Endothelial cell of umbilical vein (primary cell): Measurements from ENCODE around the gene ATF3. TPM values are rescaled to one million over a fixed set of nuclear protein-coding genes. Genes with fewer than 3 reads are reported as not detected.
A peak's percentile ranks its signal among the peaks of the same experiment; 100 is the strongest.

Source experiments
- BruUV-seq: library from RNA; stranded (reverse); fragments of 400-500 nt; replicated peaks from 2 replicates; lab custom pipeline; 2021; lab: Mats Ljungman, UMichigan
- CTCF ChIA-PET: fragments of 300-600, 350-600 bp; sonication (Branson Sonifier 250); formaldehyde crosslinking; loops from one replicate; lab custom pipeline; 2021; ENCODE audit warnings: antibody characterized with exemption, inconsistent platforms; lab: Charles Lee
- POLR2A ChIA-PET: fragments of 300-600, 350-600 bp; sonication (Branson Sonifier 250); formaldehyde crosslinking; loops from one replicate; lab custom pipeline; 2021; ENCODE audit warnings: antibody characterized with exemption, inconsistent platforms; lab: Charles Lee
- DNase-seq: peaks from one replicate; pipeline ENCODE4 v3.0.0-alpha.2; 2011; ENCODE audit warnings: low read depth, low spot score
- FAIRE-seq: peaks from 2 replicates; lab custom pipeline; 2011; peaks lifted over from hg19 to GRCh38; lab: Jason Lieb, UNC
- H2AFZ ChIP-seq: 2 replicates; pipeline ENCODE4 v1.6.0; 2012; ENCODE audit warnings: low read depth, low read length, control low read depth, inconsistent platforms
- H3K27ac ChIP-seq: 2 replicates; pipeline ENCODE4 v1.5.1; 2011; ENCODE audit warnings: low read depth, mild to moderate bottlenecking, control low read depth, low read length, moderate library complexity; ENCODE audit not compliant: insufficient read depth
- H3K27me3 ChIP-seq, 2 experiments: 2 replicates each; pipeline versions ENCODE4 v1.6.0 to v1.6.1; 2011; ENCODE audit warnings: low read length in 2 of 2, mixed read lengths in 1 of 2; ENCODE audit not compliant: control insufficient read depth in 2 of 2, insufficient read depth in 2 of 2
- H3K36me3 ChIP-seq, 2 experiments: 2 replicates in 1 of 2; 3 replicates in 1 of 2; pipeline ENCODE4 v1.5.1; 2011; ENCODE audit warnings: low read length in 2 of 2, mild to moderate bottlenecking in 1 of 2, moderate library complexity in 1 of 2; ENCODE audit not compliant: control insufficient read depth in 2 of 2, insufficient read depth in 2 of 2; ENCODE audit errors: extremely low read depth in 1 of 2
- H3K4me1 ChIP-seq: 3 replicates; pipeline ENCODE4 v1.5.1; 2011; ENCODE audit warnings: mild to moderate bottlenecking, low read length; ENCODE audit not compliant: control insufficient read depth, insufficient read depth; ENCODE audit errors: extremely low read depth
- H3K4me2 ChIP-seq: 2 replicates; pipeline ENCODE4 v1.6.1; 2011; ENCODE audit warnings: low read length, control low read depth, mixed read lengths; ENCODE audit not compliant: insufficient read depth
- H3K4me3 ChIP-seq, 3 experiments: fragments of 200-600 bp in 1 of 3; sonication (generic), shearing (Covaris generic) in 1 of 3; replicated peaks in 1 of 3; 2 replicates each; pipeline ENCODE4 v1.5.1; 2011 to 2016; ENCODE audit warnings: control low read depth in 3 of 3, low read length in 3 of 3, mild to moderate bottlenecking in 2 of 3, inconsistent platforms in 1 of 3, low read depth in 1 of 3, moderate library complexity in 1 of 3; ENCODE audit not compliant: insufficient read depth in 1 of 3
- H3K79me2 ChIP-seq: 2 replicates; pipeline ENCODE4 v1.6.0; 2012; ENCODE audit warnings: low read length, inconsistent platforms; ENCODE audit not compliant: control insufficient read depth, insufficient read depth
- H3K9ac ChIP-seq: replicated peaks from 2 replicates; pipeline ENCODE3; 2011; ENCODE audit warnings: low read length, control low read depth; ENCODE audit not compliant: insufficient read depth; ENCODE audit errors: extremely low read depth
- H3K9me1 ChIP-seq: replicated peaks from 3 replicates; pipeline ENCODE4 v1.6.0; 2011; ENCODE audit warnings: mild to moderate bottlenecking, low read length; ENCODE audit not compliant: control insufficient read depth, insufficient read depth; ENCODE audit errors: extremely low read depth
- H3K9me3 ChIP-seq: replicated peaks from 2 replicates; pipeline ENCODE4 v1.5.1; 2012; ENCODE audit warnings: low read length, inconsistent platforms; ENCODE audit not compliant: control insufficient read depth, insufficient read depth
- H4K20me1 ChIP-seq: replicated peaks from 2 replicates; pipeline ENCODE3; 2011; ENCODE audit warnings: mild to moderate bottlenecking, low read length; ENCODE audit not compliant: control insufficient read depth, insufficient read depth; ENCODE audit errors: extremely low read depth
- CTCF ChIP-seq, 2 donors: IDR thresholded peaks; 1 replicate in 1 of 2; 2 replicates in 1 of 2; pipeline ENCODE4 v1.5.1; 2011; ENCODE audit warnings: low read length in 2 of 2, mild to moderate bottlenecking in 2 of 2, moderate library complexity in 2 of 2, control low read depth in 1 of 2, inconsistent platforms in 1 of 2, low read depth in 1 of 2; ENCODE audit not compliant: insufficient read depth in 1 of 2; ENCODE audit errors: extremely low read depth in 1 of 2
- EZH2 ChIP-seq: IDR thresholded peaks from 2 replicates; pipeline ENCODE4 v1.6.1; 2012; ENCODE audit warnings: borderline replicate concordance, low read depth, mild to moderate bottlenecking, moderate library complexity, low read length, inconsistent platforms; ENCODE audit not compliant: severe bottlenecking
- FOS ChIP-seq: IDR thresholded peaks from 2 replicates; pipeline ENCODE4 v1.6.1; 2011; ENCODE audit warnings: mild to moderate bottlenecking, low read length, moderate library complexity, borderline replicate concordance; ENCODE audit not compliant: insufficient read depth
- GATA2 ChIP-seq: IDR thresholded peaks from 2 replicates; pipeline ENCODE4 v1.7.0; 2011; ENCODE audit warnings: low read depth, mild to moderate bottlenecking, moderate library complexity, mixed read lengths, low read length; ENCODE audit not compliant: insufficient read length, insufficient read depth
- JUN ChIP-seq: IDR thresholded peaks from 2 replicates; pipeline ENCODE4 v1.6.1; 2011; ENCODE audit warnings: borderline replicate concordance, low read depth; ENCODE audit not compliant: insufficient read length, insufficient read depth
- MAX ChIP-seq: IDR thresholded peaks from 2 replicates; pipeline ENCODE4 v1.6.1; 2011; ENCODE audit not compliant: insufficient read depth, insufficient read length
- MYC ChIP-seq: IDR thresholded peaks from one replicate; pipeline ENCODE4 v1.6.1; 2011; ENCODE audit warnings: mild to moderate bottlenecking, low read depth, low read length
- POLR2A ChIP-seq: IDR thresholded peaks from 2 replicates; pipeline ENCODE4 v1.6.1; 2012; ENCODE audit warnings: low read depth, mild to moderate bottlenecking, control low read depth, low read length
- POLR2AphosphoS5 ChIP-seq: IDR thresholded peaks from 2 replicates; pipeline ENCODE4 v1.6.1; 2012; ENCODE audit warnings: low read depth, mild to moderate bottlenecking, control low read depth, low read length, moderate library complexity; ENCODE audit not compliant: insufficient read depth
- dilution Hi-C: fragments of 300-500 bp; cut with MboI; formaldehyde crosslinking; loops from one replicate; pipeline ENCODE4 v1.15.0; 2019; ENCODE audit warnings: low sequenced_read_pairs; ENCODE audit not compliant: extremely low pct_ligation_motif_present
- intact Hi-C: fragments of 100-400 bp; cut with micrococcal nuclease; formaldehyde crosslinking; loops from one replicate; pipeline ENCODE4 v1.10.0; 2022
- polyA plus RNA-seq, 4 experiments: library from polyadenylated mRNA; depleted of rRNA in 3 of 4; stranded (reverse) in 3 of 4; unstranded in 1 of 4; fragments of >200 nt; gene quantifications; 2 replicates each; pipeline versions ENCODE4 v1.2.1 to v1.2.3, GENCODE V29; 2011 to 2012; ENCODE audit warnings: missing spikeins in 1 of 4
- total RNA-seq: library from RNA; stranded (reverse); gene quantifications from 2 replicates; pipeline ENCODE4 v1.2.3, GENCODE V29; 2021

ATF3 gene
- total and polyA plus RNA-seq, 2 donors (not counting 3 experiments of a cell fraction or from before 2014, with no cell fraction given): 6.1 to 17.1 TPM

- no peaks in the 10 kb centered on the region for H3K36me3 ChIP-seq
- no peak overlapping the region for H3K9ac ChIP-seq
- TF ChIP-seq FOS: no peak
- peak; percentile 73 to 86 for TF ChIP-seq CTCF (IDR thresholded peaks at IDR 0.05; ENCODE audit: extremely low read depth in 1 of 2, insufficient read depth in 1 of 2, low read depth in 1 of 2, low read length in 2 of 2)
- FAIRE-seq: no peak
- DNase-seq: peak; percentile 42
- no peaks in the 10 kb centered on the region for H3K9me1 ChIP-seq
- H3K4me3 ChIP-seq: no peak overlapping the region
- no TSS peak for BruUV-seq
- no peak overlapping the region for H3K4me2 ChIP-seq
- H2AFZ ChIP-seq: no peak overlapping the region
- peaks cover 9% of the 10 kb centered on the region for H3K4me1 ChIP-seq
- no peaks in the 10 kb centered on the region for H4K20me1 ChIP-seq
- peaks cover 0 to 6% of the 10 kb centered on the region in 2 experiments for H3K27me3 ChIP-seq
- H3K79me2 ChIP-seq: no peaks in the 10 kb centered on the region
- H3K9me3 ChIP-seq: no peaks in the 10 kb centered on the region
- ChIA-PET CTCF (interaction anchor here (1.3 to 2.4 kb wide), 7 partner anchors 11 to 153 kb away, joined by 3 to 24 read pairs (median 6); partner anchors contain the start of gene ATF3), POLR2A (interaction anchor here (1.4 kb wide), 1 partner anchor 22 kb away, joined by 5 read pairs; the partner anchor contains the start of gene ATF3)
- intact Hi-C loops: loop anchor here (1.0 kb wide), 1 partner anchor 153 kb away; no protein-coding TSS in a partner anchor
- no peak overlapping the region for H3K27ac ChIP-seq
- dilution Hi-C loops: no loop called here
Observed at GRCh38 chr1:212630158-212630900, 21.8 kb downstream of the ATF3 start.

GRCh38 chr1:212633161-212633560, 24.6 kb downstream of the ATF3 start:
- H2AFZ ChIP-seq: no peak overlapping the region
- intact Hi-C loops: no loop called here
- POLR2A ChIA-PET: no interaction called here
- H3K27ac ChIP-seq: no peak overlapping the region
- CTCF ChIA-PET: interaction anchor here (0.8 to 1.4 kb wide), 4 partner anchors 10 to 32 kb away, joined by 3 to 4 read pairs (median 3); no protein-coding TSS in a partner anchor
- H3K9ac ChIP-seq: no peak overlapping the region
- DNase-seq: no peak
- H3K9me1 ChIP-seq: no peaks in the 10 kb centered on the region
- no peaks in the 10 kb centered on the region for H3K27me3 ChIP-seq
- no peaks in the 10 kb centered on the region for H3K79me2 ChIP-seq
- FAIRE-seq: no peak
- H4K20me1 ChIP-seq: no peaks in the 10 kb centered on the region
- peaks cover 27% of the 10 kb centered on the region for H3K4me1 ChIP-seq
- TF ChIP-seq MAX (no peak), POLR2AphosphoS5 (no peak), JUN (no peak), CTCF (IDR thresholded peaks at IDR 0.05; ENCODE audit: extremely low read depth in 1 of 2, insufficient read depth in 1 of 2, low read depth in 1 of 2, low read length in 2 of 2) (no peak), FOS (no peak), POLR2A (no peak), MYC (no peak), EZH2 (no peak), GATA2 (no peak)
- dilution Hi-C loops: no loop called here
- no peaks in the 10 kb centered on the region for H3K36me3 ChIP-seq
- no peak overlapping the region for H3K4me3 ChIP-seq
- no peak overlapping the region for H3K4me2 ChIP-seq
- H3K9me3 ChIP-seq: no peaks in the 10 kb centered on the region
- BruUV-seq: no TSS peak
